ENCODE data around the gene RIOX2.

DNA sequence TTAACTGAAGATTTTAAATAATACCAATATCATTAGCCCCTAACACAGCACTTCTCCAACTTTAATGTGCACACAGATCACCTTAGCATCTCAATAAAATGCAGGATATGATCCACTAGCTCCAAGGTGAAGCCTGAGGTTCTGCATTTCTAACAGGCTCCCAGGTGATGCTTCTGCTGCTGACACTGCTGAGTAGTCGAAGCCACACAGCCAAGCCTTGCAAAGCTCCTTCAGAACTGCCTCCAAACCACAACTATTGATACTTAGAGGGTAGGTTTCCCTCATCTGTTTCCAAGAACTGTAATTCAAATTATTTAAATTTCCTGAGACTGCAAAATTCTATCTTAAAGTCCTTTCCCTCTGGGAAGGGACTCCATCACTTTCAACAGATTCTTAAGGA, 3.9 kb downstream of the RIOX2 start:
- no peak for TF ChIP-seq CTCF (IDR thresholded peaks at IDR 0.05)
- TF ChIP-seq POLR2A (IDR thresholded peaks at IDR 0.05): no peak
